OCI-LY1 (cell line): ENCODE results near the gene KANSL1.

ENCODE experiments used
- H2AFZ ChIP-seq: fragments of 200-600 bp; sonication (generic), shearing (Covaris generic); 2 replicates; pipeline ENCODE4 v1.6.0; 2014; ENCODE audit warnings: antibody characterized with exemption, mild to moderate bottlenecking, low read length
- H3F3A ChIP-seq: fragments of 200-600 bp; sonication (generic), shearing (Covaris generic); 2 replicates; pipeline ENCODE4 v1.6.0; 2014; ENCODE audit warnings: mild to moderate bottlenecking, antibody characterized with exemption, low read length, moderate library complexity; ENCODE audit not compliant: insufficient read depth
- H3K27ac ChIP-seq: fragments of 200-600 bp; sonication (generic); 2 replicates; pipeline ENCODE4 v1.5.1; 2014; ENCODE audit warnings: low read length, mixed run types, mild to moderate bottlenecking, low read depth; ENCODE audit not compliant: poor library complexity, severe bottlenecking
- H3K27me3 ChIP-seq: fragments of 200-600 bp; sonication (generic); 2 replicates; pipeline ENCODE4 v1.6.0; 2014; ENCODE audit warnings: antibody characterized with exemption, mild to moderate bottlenecking, low read length, moderate library complexity; ENCODE audit not compliant: insufficient read depth
- H3K36me3 ChIP-seq: fragments of 200-600 bp; sonication (generic); 2 replicates; pipeline ENCODE4 v1.6.1; 2014; ENCODE audit warnings: mild to moderate bottlenecking, antibody characterized with exemption, low read length, moderate library complexity, mixed read lengths; ENCODE audit not compliant: insufficient read depth
- H3K4me1 ChIP-seq: fragments of 200-600 bp; sonication (generic); 2 replicates; pipeline ENCODE4 v1.5.1; 2014; ENCODE audit warnings: mild to moderate bottlenecking, low read length, moderate library complexity; ENCODE audit not compliant: insufficient read depth, severe bottlenecking
- H3K4me2 ChIP-seq: fragments of 200-600 bp; sonication (generic), shearing (Covaris generic); 2 replicates; pipeline ENCODE4 v1.6.1; 2014; ENCODE audit warnings: low read length
- H3K4me3 ChIP-seq: fragments of 200-600 bp; sonication (generic); 2 replicates; pipeline ENCODE4 v1.5.1; 2014; ENCODE audit warnings: low read length, low read depth, mild to moderate bottlenecking, mixed read lengths; ENCODE audit not compliant: poor library complexity, severe bottlenecking
- H3K79me2 ChIP-seq: fragments of 200-600 bp; shearing (Covaris generic); 2 replicates; pipeline ENCODE4 v1.6.1; 2016; ENCODE audit warnings: mixed run types, low read length, mixed read lengths; ENCODE audit not compliant: insufficient read depth
- H3K9ac ChIP-seq: fragments of 200-600 bp; sonication (generic), shearing (Covaris generic); 2 replicates; pipeline ENCODE4 v1.6.1; 2014; ENCODE audit warnings: mild to moderate bottlenecking, low read length, mixed read lengths
- H3K9me2 ChIP-seq: fragments of 200-600 bp; sonication (generic), shearing (Covaris generic); 2 replicates; pipeline ENCODE4 v1.6.1; 2014; ENCODE audit warnings: low read depth, mild to moderate bottlenecking, low read length, mixed read lengths
- H3K9me3 ChIP-seq: fragments of 200-600 bp; shearing (Covaris generic); 2 replicates; pipeline ENCODE4 v1.6.1; 2014; ENCODE audit warnings: low read length, mixed read lengths
- H4K20me1 ChIP-seq: fragments of 200-600 bp; sonication (generic), shearing (Covaris generic); 2 replicates; pipeline ENCODE4 v1.6.0; 2016; ENCODE audit warnings: mild to moderate bottlenecking, low read length; ENCODE audit not compliant: insufficient read depth
- CTCF ChIP-seq: fragments of 200-600 bp; sonication (generic), shearing (Covaris generic); IDR thresholded peaks from 2 replicates; pipeline ENCODE4 v1.5.1; 2017; ENCODE audit warnings: mild to moderate bottlenecking, antibody characterized with exemption, low read length, moderate library complexity, mixed read lengths
- EZH2 ChIP-seq: fragments of 200-600 bp; sonication (generic), shearing (Covaris generic); IDR thresholded peaks from 2 replicates; pipeline ENCODE4 v1.8.0; 2017; ENCODE audit warnings: borderline replicate concordance, mixed run types, mild to moderate bottlenecking, antibody characterized with exemption, low read length, moderate library complexity, mixed read lengths

The KANSL1 gene

GRCh38 chr17:46150216-46150963, 42.8 kb downstream of the KANSL1 start:
- no peaks in the 10 kb centered on the region for H3K27me3 ChIP-seq
- TF ChIP-seq CTCF (no peak), EZH2 (no peak)
- no peaks in the 10 kb centered on the region for H3K9me2 ChIP-seq
- no peaks in the 10 kb centered on the region for H3K36me3 ChIP-seq
- no peaks in the 10 kb centered on the region for H4K20me1 ChIP-seq
- no peak overlapping the region for H3K9ac ChIP-seq
- no peak overlapping the region for H3K4me2 ChIP-seq
- H3F3A ChIP-seq = no peaks in the 10 kb centered on the region; the same call in 1 of the 2 replicates
- no peak overlapping the region for H3K27ac ChIP-seq
- H3K4me1 ChIP-seq = peaks cover 83% of the 10 kb centered on the region
- H3K9me3 ChIP-seq = no peaks in the 10 kb centered on the region
- H3K4me3 ChIP-seq = no peak overlapping the region
- no peak overlapping the region for H2AFZ ChIP-seq
- H3K79me2 ChIP-seq = peaks cover 87% of the 10 kb centered on the region

GRCh38 chr17:46148247-46148646, 45.0 kb downstream of the KANSL1 start:
- Histone ChIP-seq H3K27ac (peak overlapping the region; percentile 84), H3K9ac (no peak overlapping the region), H3K79me2 (peaks cover 83% of the 10 kb centered on the region), H3K4me1 (peaks cover 86% of the 10 kb centered on the region), H4K20me1 (no peaks in the 10 kb centered on the region), H3K9me3 (no peaks in the 10 kb centered on the region), H3F3A (no peaks in the 10 kb centered on the region; the same call in 1 of the 2 replicates), H3K4me3 (no peak overlapping the region), H3K27me3 (no peaks in the 10 kb centered on the region), H3K36me3 (no peaks in the 10 kb centered on the region), H3K9me2 (no peaks in the 10 kb centered on the region), H3K4me2 (peak overlapping the region; percentile 27; the same call in 1 of the 2 replicates), H2AFZ (no peak overlapping the region)
- TF ChIP-seq EZH2 = no peak
- no peak for TF ChIP-seq CTCF

GRCh38 chr17:46147296-46147695, 45.9 kb downstream of the KANSL1 start:
- Histone ChIP-seq H3K27ac (peak overlapping the region; percentile 84), H3K9ac (no peak overlapping the region), H3K4me2 (peak overlapping the region; percentile 46; the same call in 1 of the 2 replicates), H3K36me3 (no peaks in the 10 kb centered on the region), H4K20me1 (no peaks in the 10 kb centered on the region), H3K79me2 (peaks cover 83% of the 10 kb centered on the region), H3F3A (no peaks in the 10 kb centered on the region; the same call in 1 of the 2 replicates), H3K4me3 (peak overlapping the region; percentile 18), H3K27me3 (no peaks in the 10 kb centered on the region), H3K9me2 (no peaks in the 10 kb centered on the region), H3K4me1 (peaks cover 86% of the 10 kb centered on the region), H3K9me3 (no peaks in the 10 kb centered on the region), H2AFZ (no peak overlapping the region)
- TF ChIP-seq CTCF (no peak), EZH2 (no peak)
